HEK293 (cell line): ENCODE results near the gene ACBD3.

Experiments
- CTCF ChIA-PET: fragments of 350-600 bp; formaldehyde crosslinking; extraction: SDS; loops from one replicate; lab custom pipeline; 2021; ENCODE audit warnings: antibody characterized with exemption; lab: Yijun Ruan, JAX
- POLR2A ChIA-PET: fragments of 300-600 bp; formaldehyde crosslinking; extraction: SDS; loops from one replicate; lab custom pipeline; 2020; ENCODE audit warnings: antibody characterized with exemption, inconsistent platforms; lab: Yijun Ruan, JAX
- H3K27ac ChIP-seq: fragments of 200-500 bp; sonication (Bioruptor generic); 2 replicates; pipeline ENCODE4 v1.5.1; 2014; ENCODE audit warnings: low read depth, low read length, control low read depth, inconsistent platforms; ENCODE audit errors: extremely low read depth
- H3K36me3 ChIP-seq, 2 experiments: fragments of 200-500 bp in 1 of 2; sonication (Bioruptor generic) in 1 of 2; 1 replicate in 1 of 2; 2 replicates in 1 of 2; pipeline ENCODE4 v1.5.1; 2014 to 2017; ENCODE audit warnings: inconsistent platforms in 2 of 2, low read length in 2 of 2; ENCODE audit not compliant: control insufficient read depth in 2 of 2, insufficient read depth in 1 of 2
- H3K4me1 ChIP-seq: fragments of 200-500 bp; sonication (Bioruptor generic); 2 replicates; pipeline ENCODE4 v1.5.1; 2014; ENCODE audit warnings: mild to moderate bottlenecking, low read length, inconsistent platforms; ENCODE audit not compliant: control insufficient read depth, insufficient read depth
- H3K4me3 ChIP-seq: 2 replicates; pipeline ENCODE4 v1.5.1; 2011; ENCODE audit warnings: low read depth, mild to moderate bottlenecking, control low read depth, low read length, moderate library complexity
- H3K9me3 ChIP-seq: fragments of 200-500 bp; sonication (Bioruptor generic); 2 replicates; pipeline ENCODE4 v1.5.1; 2014; ENCODE audit warnings: low read depth, low read length, inconsistent platforms; ENCODE audit not compliant: control insufficient read depth, insufficient read depth
- BCL11B ChIP-seq: fragments of 450-650 bp; formaldehyde crosslinking; IDR thresholded peaks from 2 replicates; pipeline ENCODE4 v1.5.1; 2016; ENCODE audit warnings: low read depth, missing biosample characterization, missing genetic modification characterization
- EGR2 ChIP-seq: fragments of 450-650 bp; formaldehyde crosslinking; IDR thresholded peaks from 2 replicates; pipeline ENCODE4 v1.5.1; 2016; ENCODE audit warnings: low read depth, missing biosample characterization, missing genetic modification characterization
- GLIS2 ChIP-seq: fragments of 450-650 bp; formaldehyde crosslinking; IDR thresholded peaks from 2 replicates; pipeline ENCODE4 v1.5.1; 2016; ENCODE audit warnings: missing biosample characterization, missing genetic modification characterization
- HOXC10 ChIP-seq: sonication (generic); formaldehyde crosslinking; IDR thresholded peaks from 2 replicates; pipeline ENCODE4 v1.8.1; 2023; ENCODE audit warnings: mild to moderate bottlenecking, missing genetic modification reagents
- KLF1 ChIP-seq: fragments of 450-650 bp; formaldehyde crosslinking; IDR thresholded peaks from 2 replicates; pipeline ENCODE4 v1.5.1; 2016; ENCODE audit warnings: missing biosample characterization, missing genetic modification characterization
- KLF7 ChIP-seq: fragments of 450-650 bp; formaldehyde crosslinking; IDR thresholded peaks from 2 replicates; pipeline ENCODE4 v1.5.1; 2016; ENCODE audit warnings: missing biosample characterization, missing genetic modification characterization, borderline replicate concordance
- KLF9 ChIP-seq: fragments of 450-650 bp; formaldehyde crosslinking; IDR thresholded peaks from 2 replicates; pipeline ENCODE4 v1.5.1; 2016; ENCODE audit warnings: missing biosample characterization, missing genetic modification characterization, low read depth
- MEIS1 ChIP-seq: sonication (generic); formaldehyde crosslinking; IDR thresholded peaks from 2 replicates; pipeline ENCODE4 v1.8.1; 2022; ENCODE audit warnings: missing genetic modification reagents, mild to moderate bottlenecking, borderline replicate concordance
- MZF1 ChIP-seq: fragments of 450-650 bp; formaldehyde crosslinking; IDR thresholded peaks from 2 replicates; pipeline ENCODE4 v1.5.1; 2017; ENCODE audit warnings: missing biosample characterization, missing genetic modification characterization, borderline replicate concordance
- OSR2 ChIP-seq: fragments of 450-650 bp; formaldehyde crosslinking; IDR thresholded peaks from 2 replicates; pipeline ENCODE4 v1.5.1; 2016; ENCODE audit warnings: missing biosample characterization, missing genetic modification characterization
- PRDM1 ChIP-seq: fragments of 450-650 bp; formaldehyde crosslinking; IDR thresholded peaks from 2 replicates; pipeline ENCODE4; 2016; ENCODE audit warnings: missing biosample characterization, missing genetic modification characterization
- ZBTB11 ChIP-seq: fragments of 450-650 bp; formaldehyde crosslinking; conservative IDR thresholded peaks from 2 replicates; pipeline ENCODE4 v1.5.1; 2016; ENCODE audit warnings: low read depth, missing biosample characterization, missing genetic modification characterization
- ZBTB20 ChIP-seq: fragments of 450-650 bp; formaldehyde crosslinking; IDR thresholded peaks from 2 replicates; pipeline ENCODE4 v1.5.1; 2016; ENCODE audit warnings: missing biosample characterization, missing genetic modification characterization
- ZBTB48 ChIP-seq: fragments of 450-650 bp; formaldehyde crosslinking; IDR thresholded peaks from 2 replicates; pipeline ENCODE4 v1.5.1; 2016; ENCODE audit warnings: missing biosample characterization, missing genetic modification characterization
- ZEB2 ChIP-seq: fragments of 450-650 bp; formaldehyde crosslinking; IDR thresholded peaks from 2 replicates; pipeline ENCODE4 v1.5.1; 2016; ENCODE audit warnings: missing biosample characterization, missing genetic modification characterization
- ZIC2 ChIP-seq: fragments of 450-650 bp; formaldehyde crosslinking; IDR thresholded peaks from 2 replicates; pipeline ENCODE4 v1.5.1; 2016; ENCODE audit warnings: missing biosample characterization, missing genetic modification characterization
- ZNF140 ChIP-seq: fragments of 450-650 bp; formaldehyde crosslinking; IDR thresholded peaks from 2 replicates; pipeline ENCODE4 v1.5.1; 2016; ENCODE audit warnings: missing biosample characterization, missing genetic modification characterization
- ZNF155 ChIP-seq: fragments of 450-650 bp; formaldehyde crosslinking; IDR thresholded peaks from 2 replicates; pipeline ENCODE4 v1.5.1; 2016; ENCODE audit warnings: missing biosample characterization, missing genetic modification characterization
- ZNF16 ChIP-seq: fragments of 450-650 bp; formaldehyde crosslinking; IDR thresholded peaks from 2 replicates; pipeline ENCODE4 v1.5.1; 2016; ENCODE audit warnings: low read depth, missing biosample characterization, missing genetic modification characterization
- ZNF174 ChIP-seq: fragments of 450-650 bp; formaldehyde crosslinking; IDR thresholded peaks from 2 replicates; pipeline ENCODE4 v1.5.0; 2017; ENCODE audit warnings: missing biosample characterization, mild to moderate bottlenecking, missing genetic modification characterization
- ZNF175 ChIP-seq: fragments of 450-650 bp; formaldehyde crosslinking; IDR thresholded peaks from 2 replicates; pipeline ENCODE4 v1.5.1; 2016; ENCODE audit warnings: missing biosample characterization, missing genetic modification characterization
- ZNF239 ChIP-seq: fragments of 450-650 bp; formaldehyde crosslinking; IDR thresholded peaks from 2 replicates; pipeline ENCODE4 v1.5.1; 2016; ENCODE audit warnings: missing biosample characterization, missing genetic modification characterization
- ZNF266 ChIP-seq: fragments of 450-650 bp; formaldehyde crosslinking; IDR thresholded peaks from 2 replicates; pipeline ENCODE4 v1.5.1; 2016; ENCODE audit warnings: missing biosample characterization, missing genetic modification characterization, low read depth
- ZNF324 ChIP-seq: fragments of 450-650 bp; formaldehyde crosslinking; IDR thresholded peaks from 2 replicates; pipeline ENCODE4 v1.5.1; 2016; ENCODE audit warnings: missing biosample characterization, missing genetic modification characterization
- ZNF404 ChIP-seq: fragments of 450-650 bp; formaldehyde crosslinking; IDR thresholded peaks from 2 replicates; pipeline ENCODE4 v1.5.1; 2017; ENCODE audit warnings: missing biosample characterization, missing genetic modification characterization
- ZNF426 ChIP-seq: fragments of 450-650 bp; formaldehyde crosslinking; IDR thresholded peaks from 2 replicates; pipeline ENCODE4 v1.5.1; 2017; ENCODE audit warnings: missing biosample characterization, missing genetic modification characterization, mild to moderate bottlenecking, inconsistent platforms, moderate library complexity
- ZNF501 ChIP-seq: fragments of 450-650 bp; formaldehyde crosslinking; IDR thresholded peaks from 2 replicates; pipeline ENCODE4 v1.5.1; 2016; ENCODE audit warnings: missing biosample characterization, missing genetic modification characterization
- ZNF549 ChIP-seq: fragments of 450-650 bp; IDR thresholded peaks from 2 replicates; pipeline ENCODE4 v1.5.1; 2018; ENCODE audit warnings: missing biosample characterization, missing genetic modification characterization, mild to moderate bottlenecking, inconsistent platforms, moderate library complexity
- ZNF596 ChIP-seq: fragments of 450-650 bp; IDR thresholded peaks from 2 replicates; pipeline ENCODE4 v1.5.0; 2018; ENCODE audit warnings: missing biosample characterization, mild to moderate bottlenecking, missing genetic modification characterization, moderate library complexity
- ZNF629 ChIP-seq: fragments of 450-650 bp; formaldehyde crosslinking; IDR thresholded peaks from 2 replicates; pipeline ENCODE4 v1.5.1; 2017; ENCODE audit warnings: missing biosample characterization, missing genetic modification characterization
- ZNF777 ChIP-seq: fragments of 450-650 bp; formaldehyde crosslinking; IDR thresholded peaks from 2 replicates; pipeline ENCODE4 v1.5.1; 2017; ENCODE audit warnings: missing biosample characterization, missing genetic modification characterization, borderline replicate concordance
- ZNF792 ChIP-seq: fragments of 450-650 bp; formaldehyde crosslinking; IDR thresholded peaks from 2 replicates; pipeline ENCODE4 v1.5.1; 2016; ENCODE audit warnings: missing biosample characterization, missing genetic modification characterization
- ZNF843 ChIP-seq: fragments of 450-650 bp; formaldehyde crosslinking; IDR thresholded peaks from 2 replicates; pipeline ENCODE4 v1.5.1; 2016; ENCODE audit warnings: missing biosample characterization, missing genetic modification characterization
- ZSCAN16 ChIP-seq: fragments of 450-650 bp; formaldehyde crosslinking; IDR thresholded peaks from 2 replicates; pipeline ENCODE4 v1.5.1; 2016; ENCODE audit warnings: missing biosample characterization, missing genetic modification characterization
- ZSCAN30 ChIP-seq: fragments of 450-650 bp; IDR thresholded peaks from 2 replicates; pipeline ENCODE4 v1.5.1; 2018; ENCODE audit warnings: missing biosample characterization, mild to moderate bottlenecking, missing genetic modification characterization, moderate library complexity
- TF ChIP-seq, protein P1 (sequence below): fragments of 450-650 bp; formaldehyde crosslinking; IDR thresholded peaks from 2 replicates; pipeline ENCODE4 v1.5.1; 2016; ENCODE audit warnings: missing biosample characterization, missing genetic modification characterization

ACBD3 gene

DNA sequence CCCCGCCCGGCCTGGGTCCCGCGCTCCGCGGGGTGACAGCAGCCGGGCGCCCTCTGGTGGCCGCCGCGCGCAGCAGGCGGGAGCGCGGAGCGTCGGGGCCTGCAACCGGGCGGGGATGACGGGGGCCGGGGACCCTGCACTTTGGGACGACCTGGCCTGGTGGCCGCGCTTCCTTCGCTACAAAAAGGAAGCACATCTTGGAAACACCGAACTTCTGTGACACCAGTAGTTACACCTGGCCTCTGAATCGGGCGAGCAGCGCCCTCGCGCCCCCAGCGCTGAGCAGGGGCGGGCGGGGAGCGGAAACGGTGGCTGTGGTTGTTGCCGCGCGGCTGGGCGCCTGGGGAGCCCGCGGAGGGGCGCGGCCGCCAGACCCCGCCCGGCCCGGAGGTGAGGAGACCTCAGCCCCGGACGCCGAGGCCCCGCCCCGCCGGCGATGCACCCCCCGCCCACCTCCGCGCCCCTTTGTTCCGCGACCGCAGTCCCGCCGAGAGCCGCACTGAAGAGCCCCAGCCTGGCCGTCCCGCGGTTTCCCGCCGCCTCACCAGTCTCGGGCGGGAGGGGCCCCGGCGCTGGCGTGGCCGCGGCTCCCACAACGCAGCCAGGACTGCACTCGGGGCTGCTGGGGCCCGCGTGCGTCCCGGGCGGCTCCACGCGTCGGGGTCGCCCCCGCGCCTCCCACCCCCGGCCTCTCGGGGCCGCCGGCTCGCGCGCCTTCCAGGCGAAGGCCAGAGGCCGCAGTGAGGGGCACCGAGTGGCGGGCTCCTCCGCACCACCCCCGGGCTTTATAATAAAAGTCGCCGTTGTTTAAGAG is 64.7 kb downstream of the ACBD3 start:
- H3K4me1 ChIP-seq = peaks cover 5% of the 10 kb centered on the region
- no peaks in the 10 kb centered on the region for H3K9me3 ChIP-seq
- ChIA-PET POLR2A (interaction anchor here (0.5 to 2.7 kb wide), 10 partner anchors 10 to 167 kb away, joined by 3 to 16 read pairs (median 4); partner anchors contain the start of gene H3-3A), CTCF (interaction anchor here (0.5 to 7.2 kb wide), 15 partner anchors 13 to 647 kb away, joined by 3 to 174 read pairs (median 8); no protein-coding TSS in a partner anchor)
- peak overlapping the region; percentile 97 for H3K27ac ChIP-seq
- peak overlapping the region; percentile 48 for H3K4me3 ChIP-seq
- no peaks in the 10 kb centered on the region for H3K36me3 ChIP-seq
- TF ChIP-seq ZNF175 (tag by site-specific recombination) (no peak), ZNF843 (tag by site-specific recombination) (peak; percentile 44; the same call in 1 of the 2 replicates), MZF1 (tag by site-specific recombination) (peak; percentile 64; the same call in 1 of the 2 replicates), KLF9 (no peak), HOXC10 (CRISPR knock-in tag) (0 out of 2 replicates have a peak, but pooled peaks have one; percentile 16), ZNF140 (tag by site-specific recombination) (no peak), ZNF501 (tag by site-specific recombination) (peak; percentile 76), ZSCAN30 (tag by site-specific recombination) (peak; percentile 94), ZNF266 (tag by site-specific recombination) (no peak), ZNF549 (tag by site-specific recombination) (no peak), ZNF792 (tag by site-specific recombination) (peak; percentile 26; the same call in 1 of the 2 replicates), ZNF629 (peak; percentile 63), GLIS2 (tag by site-specific recombination) (peak; percentile 70; the same call in 1 of the 2 replicates), ZNF426 (tag by site-specific recombination) (no peak), ZNF174 (tag by site-specific recombination) (no peak), KLF1 (tag by site-specific recombination) (peak; percentile 89), ZIC2 (tag by site-specific recombination) (peak; percentile 69; the same call in 1 of the 2 replicates), ZSCAN16 (tag by site-specific recombination) (0 out of 2 replicates have a peak, but pooled peaks have one; percentile 54), ZNF404 (tag by site-specific recombination) (no peak), ZNF596 (tag by site-specific recombination) (peak; percentile 56), ZNF155 (no peak), ZNF777 (tag by site-specific recombination) (no peak), ZNF239 (tag by site-specific recombination) (0 out of 2 replicates have a peak, but pooled peaks have one; percentile 1), EGR2 (tag by site-specific recombination) (no peak), ZNF324 (tag by site-specific recombination) (peak; percentile 87), ZEB2 (peak; percentile 97), ZNF16 (tag by site-specific recombination) (no peak), KLF7 (tag by site-specific recombination) (peak; percentile 92; the same call in 1 of the 2 replicates), ZBTB20 (tag by site-specific recombination) (peak; percentile 92; the same call in 1 of the 2 replicates), ZBTB11 (tag by site-specific recombination) (peak; percentile 75), OSR2 (tag by site-specific recombination) (peak; percentile 96), PRDM1 (no peak), MEIS1 (CRISPR knock-in tag) (peak; percentile 44; the same call in 1 of the 2 replicates), ZBTB48 (tag by site-specific recombination) (peak; percentile 75), BCL11B (peak; percentile 88)
- TF ChIP-seq, protein P1, sequence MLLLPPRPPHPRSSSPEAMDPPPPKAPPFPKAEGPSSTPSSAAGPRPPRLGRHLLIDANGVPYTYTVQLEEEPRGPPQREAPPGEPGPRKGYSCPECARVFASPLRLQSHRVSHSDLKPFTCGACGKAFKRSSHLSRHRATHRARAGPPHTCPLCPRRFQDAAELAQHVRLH (tag by site-specific recombination) = 0 out of 2 replicates have a peak, but pooled peaks have one; percentile 32
